Endometrial microvascular endothelial cells (primary cell): ENCODE results near the gene MATN1. TPM values are rescaled to one million over a fixed set of nuclear protein-coding genes. Genes with fewer than 3 reads are reported as not detected.

Source experiments
- in situ Hi-C: cut with HindIII; loops from 2 replicates; pipeline ENCODE4 v1.10.0; 2017; ENCODE audit warnings: low sequenced_read_pairs, low pct_unique_long_range_greater_than_20kb; ENCODE audit errors: inconsistent ontology term
- total RNA-seq: library from RNA; depleted of rRNA; stranded (reverse); fragments of >200 nt; gene quantifications from one replicate; pipeline ENCODE4 v1.2.3, GENCODE V29; 2015; ENCODE audit errors: inconsistent ontology term

The MATN1 gene
- total RNA-seq, 1 donor from 2014 or later = not detected

DNA sequence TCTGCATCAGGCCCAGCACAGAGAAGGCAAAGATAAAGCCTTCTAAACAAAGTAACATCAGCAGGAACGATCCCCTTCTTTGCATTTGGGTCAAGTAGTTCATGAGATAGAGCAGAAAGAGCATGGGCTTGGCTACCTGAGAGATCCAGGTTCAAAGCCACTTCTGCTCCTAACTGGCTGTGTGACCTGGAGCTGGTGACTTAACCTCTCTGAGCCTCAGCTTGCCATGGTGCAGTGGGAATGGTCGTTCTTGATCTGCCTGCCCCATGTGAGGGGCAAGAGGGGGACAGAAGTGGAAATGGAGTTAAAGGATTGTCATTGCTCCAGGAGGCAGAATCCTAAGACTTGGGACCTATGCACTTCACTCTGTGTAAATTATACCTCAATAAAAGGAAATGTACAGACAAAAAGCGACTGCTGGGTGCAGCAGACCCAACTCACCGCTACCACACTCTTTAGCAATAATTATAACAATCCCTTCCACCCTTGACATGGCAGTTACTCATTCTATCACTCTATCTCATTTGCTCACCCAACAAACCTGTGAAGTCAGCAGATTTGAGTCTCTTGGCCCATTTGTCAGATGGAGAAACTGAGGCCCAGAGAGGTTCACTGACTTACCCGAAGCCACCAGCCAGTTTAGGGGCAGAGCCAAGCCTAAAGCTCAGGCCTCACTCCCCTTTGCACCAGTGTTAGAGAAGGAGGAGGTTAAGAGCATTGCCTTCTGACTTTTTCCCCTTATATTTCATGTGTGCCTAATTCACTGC, 1.5 kb upstream of the MATN1 start:
- in situ Hi-C loops = no loop called here

DNA sequence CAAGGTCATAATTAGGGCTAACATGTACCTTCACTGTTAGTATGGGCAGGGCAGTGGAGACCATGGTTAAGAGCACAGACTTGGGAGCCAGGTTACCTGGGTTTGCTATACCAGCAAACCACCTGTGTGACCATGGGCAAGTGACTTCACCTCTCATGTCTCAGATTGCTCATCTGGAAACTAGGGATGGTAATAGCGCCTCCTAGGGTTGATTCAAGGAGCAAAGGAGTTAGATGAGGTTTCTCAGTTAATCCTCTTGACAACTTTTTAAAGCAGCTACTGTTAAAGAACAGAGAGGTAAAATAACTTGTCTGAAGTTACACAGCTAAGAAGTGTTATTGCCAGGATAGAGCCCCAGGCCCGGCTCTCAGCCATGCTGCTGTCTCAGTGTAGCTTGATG, 790 bp upstream of the MATN1 start:
- in situ Hi-C loops = no loop called here

DNA sequence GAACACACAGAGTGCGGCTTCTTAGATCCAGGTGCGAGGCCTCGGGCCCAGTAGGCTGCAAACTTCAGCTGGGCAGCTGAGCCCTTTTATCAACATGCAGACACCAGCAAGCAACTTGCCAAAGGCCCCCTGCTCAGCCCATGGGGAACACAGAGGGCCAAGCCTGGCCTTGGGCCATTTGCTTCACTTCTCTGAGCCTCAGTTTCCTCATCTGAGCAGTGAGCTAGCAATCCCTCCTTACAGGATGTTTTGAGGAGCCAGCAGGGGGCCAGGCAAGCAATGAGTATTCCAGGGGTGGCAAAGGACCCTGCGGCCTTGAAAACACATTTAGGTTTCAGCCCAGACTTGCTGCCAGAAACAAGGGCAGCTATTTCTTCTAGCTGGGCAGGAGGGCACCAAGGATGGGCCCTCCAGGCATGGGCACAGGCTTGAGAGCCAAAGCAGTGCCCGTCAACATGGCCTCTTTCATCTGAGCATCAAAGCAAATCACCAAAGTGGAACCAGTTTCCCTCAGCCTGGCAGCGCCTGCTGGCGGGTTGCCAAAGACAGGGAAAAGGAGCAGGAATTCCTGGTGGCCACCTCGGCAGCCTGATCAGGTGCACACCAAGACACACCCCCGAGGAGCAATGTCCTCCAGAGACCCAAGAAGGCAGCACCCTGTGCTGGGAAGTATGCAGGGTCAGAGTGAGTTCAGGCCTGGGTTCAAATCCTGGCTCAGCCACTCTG, 1.4 kb downstream of the MATN1 start:
- in situ Hi-C loops = no loop called here

DNA sequence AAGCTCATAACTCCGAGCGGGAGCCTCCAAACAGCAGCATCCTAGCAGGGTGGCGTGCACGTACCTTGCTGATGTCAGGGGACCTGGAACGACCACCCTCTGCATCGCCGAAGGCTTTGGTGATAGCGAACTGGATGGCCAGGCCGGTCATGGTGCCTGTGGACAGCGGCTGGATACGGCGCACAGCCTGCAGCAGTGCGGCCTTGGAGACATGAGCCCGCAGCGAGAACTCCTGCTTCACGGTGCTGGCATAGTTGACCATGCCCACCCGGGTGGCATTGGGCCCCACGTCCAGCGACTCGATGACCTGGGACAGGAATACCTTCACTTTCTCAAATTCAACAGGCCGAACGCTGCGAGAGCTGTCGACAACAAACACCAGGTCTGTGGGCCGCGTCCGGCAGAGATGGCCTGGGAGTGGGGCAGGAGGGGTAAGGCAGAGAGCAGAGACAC, 2.0 kb downstream of the MATN1 start:
- in situ Hi-C loops = no loop called here

DNA sequence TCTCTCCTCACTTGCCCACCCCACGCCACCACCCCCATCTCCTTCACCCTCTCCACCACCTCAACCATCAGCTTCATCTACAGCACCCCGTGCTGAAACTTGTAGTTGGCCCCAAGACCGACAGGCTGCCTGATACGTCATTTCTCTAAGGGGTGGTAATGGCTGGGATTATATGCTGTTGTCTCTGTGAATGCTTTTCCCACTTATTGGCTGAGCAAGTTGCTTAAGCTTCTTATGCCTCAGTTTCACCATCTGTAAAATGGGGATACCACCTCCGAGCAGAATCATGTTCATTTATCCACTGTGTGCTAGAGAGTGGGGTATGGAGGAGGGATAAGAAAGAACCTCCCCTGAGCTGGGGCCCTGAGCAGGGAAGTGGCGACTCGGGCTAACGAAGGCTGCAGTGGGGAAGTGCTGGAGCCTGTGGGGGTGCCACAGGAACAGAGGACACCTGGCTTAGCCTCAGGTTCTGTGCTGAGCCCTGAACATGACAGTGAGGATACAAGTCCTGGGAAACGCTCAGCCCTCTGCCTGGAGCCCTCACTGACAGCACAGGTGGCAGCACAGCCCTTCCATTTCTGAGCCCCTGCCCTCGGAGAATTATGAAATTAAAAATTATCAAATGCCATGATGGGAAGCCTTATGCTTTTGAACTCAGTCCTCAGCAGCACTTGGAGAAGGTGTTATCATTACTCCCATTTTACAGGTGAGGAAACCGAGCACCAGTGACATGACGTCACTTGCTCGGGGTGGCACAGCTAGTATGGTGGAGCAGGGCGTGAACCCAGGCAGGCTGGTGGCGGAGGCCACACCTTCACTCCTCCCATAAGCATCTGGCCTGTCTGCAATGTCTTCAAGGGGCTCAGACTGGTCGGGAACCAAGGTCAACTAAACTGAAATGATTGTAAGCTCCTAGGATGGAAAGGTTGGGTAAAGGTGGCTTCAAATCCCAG, 2.8 kb downstream of the MATN1 start:
- in situ Hi-C loops = no loop called here

DNA sequence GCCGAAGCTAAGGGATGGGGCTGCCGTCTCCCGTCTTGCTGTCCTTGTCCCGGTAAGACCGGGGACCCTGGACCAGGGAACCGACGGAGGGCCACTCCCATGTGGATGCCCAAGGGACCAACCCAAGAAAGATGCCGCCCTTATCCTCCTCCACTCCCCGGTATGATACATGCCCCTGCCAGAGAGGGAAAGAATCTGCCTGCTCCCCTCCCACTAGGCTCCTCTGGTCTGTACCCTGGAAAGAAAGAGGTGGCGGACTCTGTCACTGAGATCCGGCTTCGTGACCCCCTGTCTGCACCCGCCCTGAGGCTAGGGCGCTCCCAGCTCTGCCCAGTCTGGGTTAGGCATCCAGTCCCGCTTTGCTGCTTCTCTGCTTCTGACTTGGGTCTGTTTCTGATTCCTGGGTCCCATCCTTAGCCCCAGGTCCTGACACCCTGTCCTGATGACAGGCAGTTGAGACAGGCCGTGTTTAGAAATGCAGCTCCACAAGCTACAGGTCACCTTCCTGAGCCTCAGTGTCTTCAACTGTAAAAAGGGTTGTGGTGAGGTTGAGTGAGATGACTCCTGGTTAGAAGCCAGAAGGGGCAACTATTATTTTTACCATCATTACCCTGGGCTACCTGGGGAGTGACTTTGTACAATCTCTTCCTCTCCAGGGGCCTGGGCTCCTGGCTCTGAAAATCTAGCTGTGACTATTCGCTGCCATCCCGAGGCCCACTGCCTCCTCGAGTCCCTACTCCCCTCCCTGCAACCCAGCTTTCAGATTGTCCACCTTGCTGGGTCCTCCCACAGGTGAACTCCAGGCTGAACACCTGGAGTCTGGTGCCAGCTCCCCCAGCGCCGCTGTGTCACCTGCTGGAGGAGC, 3.7 kb downstream of the MATN1 start:
- in situ Hi-C loops = no loop called here

DNA sequence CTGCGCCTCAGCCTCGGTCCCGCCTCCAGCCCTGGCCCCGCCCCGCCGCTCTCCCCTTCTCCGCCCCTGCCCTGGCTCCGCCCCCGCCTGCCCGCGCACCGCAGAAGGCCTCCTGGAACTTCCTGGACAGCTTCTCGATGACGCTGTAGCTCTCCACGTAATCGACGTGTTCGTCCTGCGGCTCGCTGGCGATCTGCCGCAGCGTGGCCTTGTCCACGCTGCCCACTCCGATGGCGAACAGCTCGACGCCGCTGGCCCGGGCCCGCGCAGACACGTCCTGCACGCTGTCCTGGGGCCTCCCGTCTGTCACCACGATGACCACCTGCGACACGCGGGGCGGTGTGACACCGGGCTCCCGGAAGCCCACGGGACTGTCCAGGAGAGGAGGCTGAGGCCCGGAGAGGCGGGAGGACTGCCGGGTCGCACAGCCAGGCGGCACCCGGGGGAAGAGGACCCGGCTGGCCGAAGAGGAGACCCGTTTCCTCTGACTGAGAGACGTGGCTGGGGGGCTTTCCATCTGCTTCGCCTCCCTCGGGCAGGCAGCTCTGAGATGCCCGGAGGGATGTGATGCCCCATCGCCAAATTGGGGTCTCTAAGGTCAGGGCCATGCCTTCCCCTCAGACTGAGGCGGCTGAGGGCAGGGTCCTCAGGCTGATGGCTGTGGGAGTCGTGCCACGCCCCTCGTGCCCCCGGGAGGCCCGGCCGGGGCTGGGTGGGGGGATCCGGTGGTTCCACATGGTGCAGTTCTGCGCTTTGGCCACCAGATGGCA, 4.6 kb downstream of the MATN1 start:
- in situ Hi-C loops = no loop called here

DNA sequence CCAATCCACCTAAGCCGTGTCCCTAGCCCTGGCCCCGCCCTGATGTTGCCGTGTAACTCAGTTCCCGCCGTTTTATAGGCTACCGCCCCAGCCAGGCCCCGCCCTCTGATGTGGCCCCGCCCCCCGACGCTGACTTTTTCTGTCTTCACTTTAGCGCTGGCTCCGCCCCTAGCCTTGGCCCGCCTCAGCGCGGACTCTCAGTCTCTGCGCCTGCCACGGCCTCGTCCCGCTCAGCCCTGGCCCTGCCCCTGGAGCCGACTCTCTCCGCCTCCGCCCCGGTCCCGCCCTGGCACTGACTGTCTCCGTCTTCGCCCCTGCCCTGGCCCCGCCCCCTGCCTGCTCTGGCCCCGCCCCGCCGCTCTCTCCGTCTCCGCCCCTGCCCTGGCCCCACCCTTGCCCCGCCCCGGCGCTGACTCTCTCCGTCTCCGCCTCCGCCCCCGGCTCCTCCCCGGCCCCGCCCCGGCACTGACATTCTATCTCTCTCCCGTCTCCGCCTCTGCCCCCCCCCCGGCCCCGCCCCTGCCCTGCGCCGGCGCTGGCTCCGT, 5.2 kb downstream of the MATN1 start:
- in situ Hi-C loops = no loop called here

DNA sequence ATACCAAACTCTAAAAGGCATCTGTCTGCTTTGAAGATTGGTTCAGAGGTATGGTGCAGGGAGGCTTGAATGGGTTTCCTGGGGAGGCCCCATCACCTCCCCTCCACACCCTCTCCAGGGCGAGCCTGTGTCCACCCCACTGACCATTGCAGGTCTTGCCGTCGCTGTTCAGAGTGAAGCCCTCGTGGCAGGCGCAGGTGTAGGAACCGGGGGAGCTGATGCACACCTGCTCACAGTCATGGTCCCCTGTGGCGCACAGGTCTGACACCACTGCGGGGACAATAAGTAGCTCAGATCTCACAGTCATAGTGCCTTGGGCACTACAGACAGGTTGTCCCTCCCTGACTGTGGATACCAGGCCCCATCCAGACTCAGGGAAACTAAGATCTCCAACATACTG, 6.7 kb downstream of the MATN1 start:
- in situ Hi-C loops = no loop called here

DNA sequence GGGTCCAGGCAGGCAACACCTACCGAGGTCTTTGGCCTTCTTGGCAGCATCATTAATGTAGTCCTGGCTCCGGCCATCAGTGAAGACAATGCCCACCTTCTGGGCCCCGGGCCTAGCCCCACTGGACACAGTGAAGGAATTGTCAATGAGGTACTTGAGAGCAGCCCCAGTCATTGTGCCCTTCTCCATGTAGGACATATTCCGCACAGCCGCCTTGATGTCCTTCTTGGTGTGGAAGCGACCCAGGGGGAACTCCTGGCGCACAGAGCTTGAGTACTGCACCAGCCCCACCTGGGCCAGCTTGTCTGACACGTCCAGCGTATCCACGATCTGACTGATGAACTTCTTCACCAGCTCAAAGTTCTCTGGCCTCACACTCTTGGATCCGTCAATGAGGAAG, 7.5 kb downstream of the MATN1 start:
- in situ Hi-C loops = no loop called here

DNA sequence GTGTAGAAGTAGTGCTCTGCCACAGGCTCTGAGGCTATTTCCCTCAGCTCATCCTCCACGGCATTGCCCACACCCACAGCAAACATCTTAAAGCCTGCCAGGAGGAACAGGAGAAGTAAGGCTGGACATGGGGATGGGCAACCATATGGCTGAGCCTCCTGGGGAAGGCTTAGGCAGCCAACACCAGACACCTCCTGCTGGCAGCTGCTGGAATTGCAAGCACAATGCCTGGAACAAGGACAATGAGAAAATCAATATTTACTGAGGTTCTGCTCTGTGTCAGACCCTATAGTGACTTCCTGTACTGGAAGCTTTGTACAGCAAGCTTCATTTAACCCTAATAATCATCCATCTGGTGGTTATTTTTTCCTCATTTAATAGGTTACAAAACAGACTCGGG, 8.2 kb downstream of the MATN1 start:
- in situ Hi-C loops = no loop called here

DNA sequence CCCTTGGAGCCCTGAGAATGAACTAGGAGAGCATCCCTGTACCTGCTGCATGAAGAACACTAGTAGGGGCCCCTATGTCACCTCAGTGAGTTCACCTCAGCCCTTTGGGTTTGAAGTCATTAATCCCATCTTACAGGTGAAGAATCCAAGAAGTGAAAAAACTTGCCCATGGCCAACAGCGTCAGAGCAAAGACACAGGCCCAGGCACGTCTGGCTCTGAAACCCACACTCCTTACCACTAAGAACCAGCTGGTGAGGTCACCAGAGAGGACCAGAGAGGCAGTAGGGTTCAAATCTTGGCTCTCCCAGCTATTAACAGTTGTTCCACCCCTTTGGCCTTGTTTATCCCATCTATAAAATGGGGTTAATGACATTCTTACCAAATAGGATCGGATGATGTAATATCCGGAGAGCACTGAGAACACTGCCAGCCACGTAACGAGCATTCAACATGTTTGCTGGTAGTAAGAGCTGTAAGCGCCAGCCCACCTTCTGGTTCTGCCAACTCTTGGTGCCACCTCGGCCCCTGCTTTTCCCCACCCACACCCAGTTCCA, 8.8 kb downstream of the MATN1 start:
- in situ Hi-C loops = no loop called here

DNA sequence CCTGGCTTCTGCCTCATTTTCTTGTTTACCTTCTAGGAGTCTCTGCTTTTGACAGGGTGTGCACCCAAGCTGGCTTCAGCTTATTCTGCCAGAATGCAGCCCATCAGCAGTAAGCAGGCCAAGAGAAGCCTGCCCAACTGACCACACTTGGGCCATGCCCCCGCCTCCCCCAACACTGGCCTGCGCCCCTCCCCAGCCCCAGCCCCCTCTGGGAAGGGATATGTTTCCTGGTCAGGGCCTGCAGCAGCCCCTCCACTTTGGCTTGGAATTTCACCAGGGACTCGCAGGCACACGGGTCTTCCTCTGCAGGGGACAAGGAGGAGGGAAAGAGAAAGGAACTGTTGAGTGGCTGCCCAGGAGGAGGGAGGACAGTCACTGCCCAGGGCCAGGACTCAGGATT, 9.4 kb downstream of the MATN1 start:
- in situ Hi-C loops = no loop called here

DNA sequence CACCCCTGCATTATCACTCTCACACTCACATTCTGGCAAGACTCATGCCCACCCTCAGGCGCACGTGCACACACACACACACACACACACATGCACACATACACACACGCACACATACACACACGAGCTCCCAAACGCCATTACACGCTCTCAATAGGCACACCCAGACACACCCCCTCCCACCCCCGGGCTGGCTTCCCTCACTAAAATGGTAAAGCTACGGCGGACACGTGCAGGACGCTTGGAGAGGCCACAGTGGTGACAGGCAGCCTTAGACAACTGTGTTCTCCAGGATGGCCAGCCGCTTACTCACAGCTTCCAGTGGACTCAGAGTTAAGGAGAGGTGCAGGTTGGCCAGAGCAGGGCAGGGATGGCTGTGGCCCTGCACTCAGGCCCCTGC, 10.1 kb downstream of the MATN1 start:
- in situ Hi-C loops = no loop called here

DNA sequence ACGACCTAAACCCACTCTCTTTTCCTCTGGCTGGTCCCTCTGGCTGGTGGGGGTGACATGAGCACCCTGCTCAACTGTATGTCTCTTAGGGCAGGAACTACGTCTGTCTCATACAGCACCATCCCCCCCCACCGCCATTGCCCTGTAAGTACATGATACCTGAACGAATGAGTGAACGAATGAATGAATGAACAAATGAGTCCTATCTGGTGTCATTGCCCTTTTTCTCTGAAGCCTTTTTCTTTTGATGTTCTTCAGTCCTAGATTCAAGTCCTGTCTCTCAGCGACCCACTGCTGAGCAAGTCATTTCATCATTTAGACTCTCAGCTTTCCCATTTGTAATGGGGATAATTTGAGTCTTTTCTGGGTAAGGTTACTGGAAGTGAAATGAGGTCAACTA, 10.8 kb downstream of the MATN1 start:
- in situ Hi-C loops = no loop called here

DNA sequence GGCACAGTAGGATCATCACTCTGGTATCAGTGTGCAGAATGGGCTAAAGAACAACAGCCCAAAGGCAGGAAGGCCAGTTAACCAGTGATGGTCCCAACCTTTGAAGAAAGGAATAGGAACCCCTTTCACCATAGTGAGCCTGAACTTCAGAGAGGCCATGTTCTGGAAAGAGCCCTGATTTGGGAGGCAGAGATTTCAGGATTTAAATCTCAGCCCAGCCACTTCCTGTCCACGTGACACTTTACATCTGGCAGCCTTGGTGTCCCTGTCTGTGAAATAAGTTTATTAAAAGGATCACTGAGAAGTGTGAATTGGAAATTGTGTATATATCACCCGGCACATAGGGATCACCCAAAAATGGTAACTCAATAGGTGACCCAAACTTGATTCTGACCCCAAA, 13.0 kb downstream of the MATN1 start:
- in situ Hi-C loops = no loop called here

DNA sequence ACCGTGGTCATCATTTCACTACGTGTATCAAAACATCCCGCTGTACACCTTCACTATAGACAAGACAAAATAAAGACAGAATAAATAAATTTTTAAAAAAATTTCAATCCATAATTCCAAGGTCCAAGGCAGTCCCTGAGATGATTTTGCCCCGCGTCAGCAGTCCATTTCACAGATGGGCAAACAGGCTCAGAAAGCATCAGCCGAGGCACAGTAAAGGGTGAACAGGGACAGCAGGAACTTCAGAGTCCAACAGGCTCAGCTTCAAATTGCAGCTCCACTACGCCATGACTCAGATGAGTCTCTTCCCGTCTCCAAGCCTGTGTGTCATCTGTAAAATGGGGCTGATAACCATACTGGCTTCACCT, 15.0 kb downstream of the MATN1 start:
- in situ Hi-C loops = no loop called here
